HG03354 (cell line): ENCODE data around the gene SPIB.
"Not testable (repeated sequence)": the region's sequence is repeated elsewhere in the genome, so short reads cannot be mapped to it uniquely, and the experiment has no call there.

Source experiments
- ATAC-seq: cut with Tn5 transposase; IDR thresholded peaks from one replicate; pipeline ENCODE4 v1.9.1; 2021; ENCODE audit warnings: mild to moderate bottlenecking; ENCODE audit not compliant: unreplicated experiment, poor library complexity, severe bottlenecking

SPIB gene

DNA sequence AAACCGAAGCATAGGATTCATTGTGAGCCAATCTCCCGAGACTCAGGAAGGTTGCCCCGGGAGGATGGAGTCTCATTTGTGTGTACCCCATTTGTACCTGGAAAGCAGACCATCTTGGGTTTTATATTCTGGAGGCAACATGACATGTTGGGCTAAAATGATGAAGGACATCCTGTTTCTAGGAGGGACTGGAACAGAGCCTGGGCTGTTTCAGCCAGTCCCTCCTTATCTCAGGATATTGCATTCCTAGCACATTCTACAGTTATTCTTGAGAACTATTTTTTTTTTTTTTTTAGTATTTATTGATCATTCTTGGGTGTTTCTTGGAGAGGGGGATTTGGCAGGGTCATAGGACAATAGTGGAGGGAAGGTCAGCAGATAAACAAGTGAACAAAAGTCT is 28.4 kb upstream of the SPIB start:
- ATAC-seq = not testable (repeated sequence)

GRCh38 chr19:50390952-50391351 is 27.8 kb upstream of the SPIB start:
- ATAC-seq = not testable (repeated sequence)

GRCh38 chr19:50392759-50393158 is 26.0 kb upstream of the SPIB start:
- no peak for ATAC-seq

- ATAC-seq = no peak
These were observed 25.1 kb upstream of the SPIB start for GRCh38 chr19:50393589-50393988.

DNA sequence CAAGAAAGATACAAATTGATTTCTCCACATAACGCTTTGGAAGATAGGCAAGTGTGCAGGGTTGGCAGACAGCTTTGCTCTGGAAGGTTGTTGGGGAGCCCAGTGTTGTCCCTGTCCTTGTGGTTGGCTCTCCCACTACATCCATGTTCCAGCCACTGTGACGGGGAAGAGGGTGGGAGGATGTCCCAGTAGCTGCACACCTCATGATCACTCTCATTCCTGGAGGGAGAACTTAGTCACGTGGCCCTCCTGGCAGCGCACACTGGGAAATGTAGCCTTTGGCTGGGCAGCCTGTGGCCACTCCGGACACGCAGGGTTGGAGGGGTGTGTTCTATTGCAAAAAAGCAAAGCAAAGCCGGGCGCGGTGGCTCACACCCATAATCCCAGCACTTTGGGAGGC is 24.7 kb upstream of the SPIB start:
- ATAC-seq = no peak

- no peak for ATAC-seq
These were observed 19.9 kb upstream of the SPIB start for GRCh38 chr19:50398675-50399367.

GRCh38 chr19:50399368-50399745 is 19.4 kb upstream of the SPIB start:
- no peak for ATAC-seq

DNA sequence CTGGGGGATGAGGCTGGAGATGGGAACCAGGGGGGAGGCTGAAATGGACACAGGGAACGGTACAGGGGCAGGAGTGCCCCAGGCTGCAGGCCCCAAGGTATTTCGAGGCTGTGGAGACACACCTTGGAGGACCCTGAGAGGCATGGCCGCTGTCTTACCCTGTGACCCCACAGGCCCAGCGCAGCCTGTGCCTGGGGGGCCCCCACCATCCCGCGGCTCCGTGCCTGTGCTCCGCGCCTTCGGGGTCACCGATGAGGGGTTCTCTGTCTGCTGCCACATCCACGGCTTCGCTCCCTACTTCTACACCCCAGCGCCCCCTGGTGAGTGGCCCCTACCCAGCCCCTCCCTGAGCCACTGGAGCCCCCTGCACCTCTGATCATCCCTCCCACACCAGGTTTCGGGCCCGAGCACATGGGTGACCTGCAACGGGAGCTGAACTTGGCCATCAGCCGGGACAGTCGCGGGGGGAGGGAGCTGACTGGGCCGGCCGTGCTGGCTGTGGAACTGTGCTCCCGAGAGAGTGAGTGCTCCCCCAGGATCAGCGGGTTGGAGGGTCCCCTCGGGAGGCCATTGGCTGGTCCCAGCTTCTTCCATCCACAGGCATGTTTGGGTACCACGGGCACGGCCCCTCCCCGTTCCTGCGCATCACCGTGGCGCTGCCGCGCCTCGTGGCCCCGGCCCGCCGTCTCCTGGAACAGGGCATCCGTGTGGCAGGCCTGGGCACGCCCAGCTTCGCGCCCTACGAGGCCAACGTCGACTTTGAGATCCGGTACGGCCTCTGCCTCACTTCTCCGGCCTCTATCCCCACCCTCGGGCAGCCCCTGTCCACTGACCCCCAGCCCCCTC is 16.9 kb upstream of the SPIB start:
- ATAC-seq = no peak

- no peak for ATAC-seq
These were observed 16.0 kb upstream of the SPIB start for GRCh38 chr19:50402544-50403301.

- no peak for ATAC-seq
These were observed 12.4 kb upstream of the SPIB start for GRCh38 chr19:50406156-50406820.

DNA sequence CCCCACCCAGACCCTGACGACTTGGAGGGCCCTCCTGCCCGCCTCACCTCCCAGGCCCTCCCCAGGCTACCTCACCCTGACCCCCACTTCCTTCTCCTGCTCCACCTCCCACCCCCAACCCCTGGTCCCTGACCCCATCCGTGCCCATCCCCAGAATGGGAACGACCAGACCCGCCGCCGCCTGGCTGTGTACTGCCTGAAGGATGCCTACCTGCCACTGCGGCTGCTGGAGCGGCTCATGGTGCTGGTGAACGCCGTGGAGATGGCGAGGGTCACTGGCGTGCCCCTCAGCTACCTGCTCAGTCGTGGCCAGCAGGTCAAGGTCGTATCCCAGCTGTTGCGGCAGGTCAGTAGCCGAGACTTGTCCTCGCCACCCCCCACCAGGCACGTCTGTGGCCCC is 11.9 kb upstream of the SPIB start:
- ATAC-seq = no peak

- no peak for ATAC-seq
These were observed 9.4 kb upstream of the SPIB start for GRCh38 chr19:50409347-50409746.

GRCh38 chr19:50410109-50410508 is 8.6 kb upstream of the SPIB start:
- ATAC-seq = no peak

DNA sequence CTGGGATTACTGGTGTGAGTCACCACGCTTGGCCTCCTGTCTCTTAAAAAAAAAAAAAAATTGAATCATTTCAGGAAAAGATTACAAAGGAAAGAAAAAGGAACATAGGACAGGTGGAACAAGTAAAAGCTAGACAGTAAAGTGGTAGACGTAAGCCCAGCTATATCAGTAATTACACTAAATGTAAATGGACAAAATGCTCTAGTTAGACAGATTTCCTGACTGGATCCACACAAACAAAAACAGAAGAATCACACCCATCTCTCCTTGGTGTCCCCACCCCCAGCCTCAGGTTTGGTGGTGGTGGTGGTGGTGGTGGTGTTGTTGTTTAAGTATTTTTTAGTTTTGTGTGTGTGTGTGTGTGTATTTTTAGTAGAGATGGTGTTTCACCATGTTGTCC is 6.3 kb upstream of the SPIB start:
- ATAC-seq = no peak

- no peak for ATAC-seq
These were observed 5.6 kb upstream of the SPIB start for GRCh38 chr19:50413096-50413495.

DNA sequence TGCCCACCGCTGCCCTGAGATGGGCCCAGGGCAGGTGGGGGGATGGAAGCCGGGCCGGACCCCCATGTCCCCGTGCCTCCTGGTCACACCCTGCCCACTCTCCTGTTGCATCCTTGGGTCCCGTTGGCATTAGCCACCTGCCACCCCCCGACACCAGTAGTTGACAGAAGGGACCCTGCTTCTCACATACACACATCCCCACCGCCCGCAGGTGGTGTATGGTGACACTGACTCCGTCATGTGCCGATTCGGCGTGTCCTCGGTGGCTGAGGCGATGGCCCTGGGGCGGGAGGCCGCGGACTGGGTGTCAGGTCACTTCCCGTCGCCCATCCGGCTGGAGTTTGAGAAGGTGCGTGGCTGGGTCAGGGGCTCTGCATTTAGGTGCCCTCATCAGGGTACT is 5.2 kb upstream of the SPIB start:
- no peak for ATAC-seq

DNA sequence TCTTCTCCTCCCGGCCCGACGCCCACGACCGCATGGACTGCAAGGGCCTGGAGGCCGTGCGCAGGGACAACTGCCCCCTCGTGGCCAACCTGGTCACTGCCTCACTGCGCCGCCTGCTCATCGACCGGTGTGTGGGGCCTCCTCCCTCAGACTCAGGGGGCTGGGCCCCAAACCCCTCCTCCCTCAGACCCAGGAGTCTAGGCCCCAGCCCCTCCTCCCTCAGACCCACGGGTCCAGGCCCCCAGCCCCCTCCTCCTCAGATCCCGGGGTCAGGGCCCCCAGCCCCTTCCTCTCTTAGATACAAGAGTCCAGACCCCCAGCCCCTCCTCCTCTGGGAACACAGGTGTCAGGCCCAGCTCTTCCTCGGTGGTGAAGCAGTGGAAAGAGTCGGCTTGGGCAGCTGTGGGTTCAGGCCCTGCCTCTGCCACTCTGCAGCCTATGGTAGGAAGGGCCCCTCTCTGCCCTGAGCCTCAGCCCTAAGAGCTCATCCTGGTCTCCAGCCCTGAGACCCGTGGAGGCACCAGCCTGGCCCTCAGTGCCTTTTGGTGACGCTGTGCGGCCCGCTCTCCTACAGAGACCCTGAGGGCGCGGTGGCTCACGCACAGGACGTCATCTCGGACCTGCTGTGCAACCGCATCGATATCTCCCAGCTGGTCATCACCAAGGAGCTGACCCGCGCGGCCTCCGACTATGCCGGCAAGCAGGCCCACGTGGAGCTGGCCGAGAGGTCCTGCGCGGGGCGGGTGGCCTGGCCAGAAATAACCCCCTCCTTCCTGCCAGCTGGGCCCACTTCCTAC is 3.7 kb upstream of the SPIB start:
- ATAC-seq = peak; percentile 39

DNA sequence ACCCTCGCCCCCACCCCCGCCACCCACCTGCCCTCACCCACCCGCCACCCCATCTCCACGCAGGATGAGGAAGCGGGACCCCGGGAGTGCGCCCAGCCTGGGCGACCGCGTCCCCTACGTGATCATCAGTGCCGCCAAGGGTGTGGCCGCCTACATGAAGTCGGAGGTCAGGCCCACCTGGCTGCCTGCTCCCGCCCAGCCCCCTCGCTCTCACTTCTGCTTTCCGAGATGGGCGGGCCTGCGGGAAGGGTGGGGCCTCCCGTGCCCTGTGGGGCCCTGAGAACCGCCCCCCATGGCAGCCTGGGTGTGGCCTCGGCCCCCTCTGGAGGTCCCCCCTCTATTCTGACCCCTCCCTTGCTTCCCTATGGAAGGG is 3.1 kb upstream of the SPIB start:
- peak; percentile 48 for ATAC-seq
